Skin epidermis (tissue), 12 donors: Measurements from ENCODE around the gene SETD5.

Source experiments
- H3K27ac ChIP-seq, 21 experiments: fragments of 200-600 bp; sonication (generic) in 11 of 21; one replicate each; pipeline ENCODE4 v1.5.0; 2020; ENCODE audit warnings: mild to moderate bottlenecking in 3 of 21, inconsistent platforms in 2 of 21, moderate library complexity in 2 of 21
- H3K4me3 ChIP-seq, 7 experiments: fragments of 200-600 bp; sonication (generic) in 2 of 7; one replicate each; pipeline ENCODE4 v1.5.0; 2020; ENCODE audit warnings: inconsistent platforms in 2 of 7, mild to moderate bottlenecking in 2 of 7, moderate library complexity in 1 of 7

The SETD5 gene

DNA sequence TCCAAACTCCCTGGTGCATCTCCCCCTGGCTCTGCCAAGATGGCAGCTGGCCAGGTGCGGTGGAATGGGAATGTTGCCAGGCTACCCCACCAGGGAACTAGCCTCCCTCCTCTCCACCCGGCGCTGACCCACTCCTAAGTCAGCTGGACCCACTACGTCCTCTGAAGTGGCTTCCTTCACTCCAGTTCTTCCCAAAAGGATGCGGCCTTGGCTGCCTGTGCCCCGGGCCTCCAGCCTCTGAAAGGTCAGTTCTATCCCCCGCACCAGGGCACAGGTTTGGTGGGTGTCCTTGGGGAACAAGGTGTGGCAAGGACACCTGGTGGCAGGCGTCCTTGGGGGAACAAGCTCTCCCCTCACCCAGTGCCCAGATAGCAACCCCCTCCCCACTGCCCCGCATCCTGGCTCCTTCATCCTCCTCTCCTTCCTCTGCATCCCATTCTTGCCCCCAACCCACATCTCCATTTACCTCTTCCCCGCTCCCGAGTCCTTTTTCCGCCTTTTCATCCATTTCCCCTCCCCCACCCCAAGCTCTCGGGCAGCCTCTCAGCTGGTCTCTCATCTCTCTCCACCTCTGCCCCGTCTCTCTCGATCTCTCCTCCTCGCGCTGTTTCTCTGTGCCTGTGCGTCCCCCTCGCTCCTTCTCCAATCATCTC is 102.2 kb downstream of the SETD5 start:
- Histone ChIP-seq H3K27ac (no peak overlapping the region), H3K4me3 (no peak overlapping the region)

- no peak overlapping the region for H3K27ac ChIP-seq
- no peak overlapping the region for H3K4me3 ChIP-seq
These were observed 103.0 kb downstream of the SETD5 start for GRCh38 chr3:9500108-9501050.

GRCh38 chr3:9501226-9501625 is 103.8 kb downstream of the SETD5 start:
- Histone ChIP-seq H3K27ac (no peak overlapping the region), H3K4me3 (no peak overlapping the region)

GRCh38 chr3:9503283-9503682 is 105.9 kb downstream of the SETD5 start:
- Histone ChIP-seq H3K27ac (no peak overlapping the region), H3K4me3 (no peak overlapping the region)

- no peak overlapping the region for H3K27ac ChIP-seq
- no peak overlapping the region for H3K4me3 ChIP-seq
These were observed 110.5 kb downstream of the SETD5 start for GRCh38 chr3:9507586-9508578.

GRCh38 chr3:9508781-9509180 is 111.4 kb downstream of the SETD5 start:
- H3K27ac ChIP-seq, result no peak overlapping the region

DNA sequence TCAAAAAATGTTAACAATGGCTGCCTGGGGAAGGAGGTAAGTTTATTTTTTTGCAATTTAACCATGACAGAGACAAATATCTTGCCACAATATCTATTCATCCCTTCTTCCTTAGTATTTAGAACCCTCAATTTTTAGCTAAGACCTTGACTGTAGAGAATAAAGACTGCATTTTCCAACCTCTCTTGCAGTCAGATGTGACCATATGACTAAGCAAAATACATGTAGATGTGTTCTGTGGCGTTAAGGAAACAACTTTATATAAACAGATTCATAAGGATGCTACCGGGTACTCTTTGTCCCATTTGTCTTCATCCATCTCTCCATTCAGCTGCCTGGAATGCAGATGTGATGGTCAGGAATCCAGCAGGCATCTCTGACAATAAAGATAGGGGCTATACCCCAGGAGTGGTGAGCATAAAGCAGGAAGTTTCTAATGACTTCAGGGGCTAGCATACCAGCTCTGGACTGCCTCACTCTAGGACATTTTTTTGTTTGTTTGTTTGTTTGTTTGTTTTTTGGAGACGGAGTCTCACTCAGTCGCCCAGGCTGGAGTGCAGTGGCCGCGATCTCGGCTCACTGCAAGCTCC is 115.1 kb downstream of the SETD5 start:
- Histone ChIP-seq H3K4me3 (no peak overlapping the region), H3K27ac (no peak overlapping the region)

More at GRCh38 chr3:9508781-9509180, 111.4 kb downstream of the SETD5 start:
- no peak overlapping the region for H3K4me3 ChIP-seq

GRCh38 chr3:9514306-9514705 is 116.9 kb downstream of the SETD5 start:
- H3K4me3 ChIP-seq, result no peak overlapping the region
- no peak overlapping the region for H3K27ac ChIP-seq

GRCh38 chr3:9514956-9515355 is 117.5 kb downstream of the SETD5 start:
- no peak overlapping the region for H3K27ac ChIP-seq

DNA sequence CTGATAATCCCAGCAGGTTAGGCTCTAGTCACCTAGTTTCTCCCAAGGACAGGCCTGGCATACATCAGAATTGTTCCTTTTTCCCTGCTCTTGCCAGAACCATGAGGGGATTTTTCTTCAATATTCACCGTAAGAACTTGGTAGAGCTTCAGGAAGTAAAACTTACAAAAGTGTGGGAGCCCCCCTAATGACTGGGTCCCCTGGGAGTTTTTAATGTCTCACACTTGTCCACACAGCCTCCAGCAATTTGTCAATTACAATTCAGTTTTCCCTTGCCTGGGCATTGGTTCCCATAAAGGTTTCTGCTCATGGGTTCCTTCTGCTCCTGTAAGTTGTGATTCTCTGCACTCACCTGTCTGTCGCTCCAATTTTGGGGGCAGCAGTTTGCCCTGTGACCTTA is 127.7 kb downstream of the SETD5 start:
- Histone ChIP-seq H3K4me3 (no peak overlapping the region), H3K27ac (no peak overlapping the region)

More at GRCh38 chr3:9514956-9515355, 117.5 kb downstream of the SETD5 start:
- no peak overlapping the region for H3K4me3 ChIP-seq
